GM19324 (cell line): ENCODE data around the gene RBBP4.
A peak's percentile ranks its signal among the peaks of the same experiment; 100 is the strongest.
"Not testable (repeated sequence)": the region's sequence is repeated elsewhere in the genome, so short reads cannot be mapped to it uniquely, and the experiment has no call there.

Experiments
- ATAC-seq: cut with Tn5 transposase; IDR thresholded peaks from one replicate; pipeline ENCODE4 v1.9.1; 2021; ENCODE audit warnings: mild to moderate bottlenecking, moderate library complexity; ENCODE audit not compliant: unreplicated experiment, low FRiP score

RBBP4 gene

DNA sequence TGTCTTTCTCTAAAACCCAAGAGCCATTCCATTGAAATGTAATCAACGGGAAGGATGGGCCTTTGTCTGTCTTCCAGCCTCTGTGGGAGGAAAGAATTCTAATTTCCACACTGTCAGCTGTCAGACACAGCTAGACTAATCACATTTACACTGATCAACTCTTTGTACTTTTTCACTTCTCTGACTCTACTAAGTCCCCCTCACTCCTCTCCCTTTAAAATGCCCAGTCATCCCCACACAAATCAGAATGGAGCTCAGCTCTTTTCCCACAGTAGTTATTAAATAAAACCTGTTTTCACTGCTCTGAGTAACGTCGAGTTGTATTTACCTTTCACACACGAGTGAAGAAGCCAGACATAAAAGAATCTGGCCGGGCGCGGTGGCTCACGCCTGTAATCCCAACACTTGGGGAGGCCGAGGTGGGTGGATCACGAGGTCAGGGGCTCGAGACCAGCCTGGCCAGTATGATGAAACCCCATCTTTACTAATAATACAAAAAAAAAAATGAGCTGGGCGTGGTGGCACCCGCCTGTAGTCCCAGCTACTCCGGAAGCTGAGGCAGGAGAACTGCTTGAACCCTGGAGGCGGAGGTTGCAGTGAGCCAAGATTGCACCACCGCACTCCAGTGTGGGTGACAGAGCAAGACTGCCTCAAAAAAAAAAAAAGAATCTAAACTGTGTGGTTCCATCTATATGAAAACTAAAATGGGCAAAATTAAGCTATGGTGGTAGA, 13.9 kb upstream of the RBBP4 start:
- no peak for ATAC-seq

DNA sequence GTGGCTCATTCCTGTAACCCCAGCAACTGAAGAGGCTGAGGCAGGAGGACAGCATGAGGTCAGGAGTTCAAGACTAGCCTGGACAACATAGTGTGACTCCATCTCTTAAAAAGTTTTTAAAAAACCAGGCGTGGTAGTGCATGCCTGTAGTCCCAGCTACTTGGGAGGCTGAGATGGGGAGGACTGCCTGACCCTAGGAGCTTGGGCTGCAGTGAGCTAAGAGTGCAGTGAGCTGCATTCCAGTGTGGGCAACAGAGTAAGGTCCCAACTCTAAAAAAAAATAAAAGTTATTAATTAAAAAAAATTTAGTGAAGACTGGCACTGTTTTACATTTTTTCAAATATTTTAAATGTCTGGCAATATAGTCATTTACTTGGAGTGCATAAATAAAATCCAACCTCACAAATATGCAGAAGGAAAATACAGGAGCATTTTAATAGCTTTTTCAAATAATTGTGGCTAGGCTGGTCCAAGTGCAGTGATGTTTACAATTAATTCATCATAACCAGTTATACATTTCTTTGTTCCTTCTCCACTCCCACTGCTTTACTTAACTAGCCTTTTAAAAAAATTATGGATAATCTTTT, 11.4 kb upstream of the RBBP4 start:
- ATAC-seq: no peak

DNA sequence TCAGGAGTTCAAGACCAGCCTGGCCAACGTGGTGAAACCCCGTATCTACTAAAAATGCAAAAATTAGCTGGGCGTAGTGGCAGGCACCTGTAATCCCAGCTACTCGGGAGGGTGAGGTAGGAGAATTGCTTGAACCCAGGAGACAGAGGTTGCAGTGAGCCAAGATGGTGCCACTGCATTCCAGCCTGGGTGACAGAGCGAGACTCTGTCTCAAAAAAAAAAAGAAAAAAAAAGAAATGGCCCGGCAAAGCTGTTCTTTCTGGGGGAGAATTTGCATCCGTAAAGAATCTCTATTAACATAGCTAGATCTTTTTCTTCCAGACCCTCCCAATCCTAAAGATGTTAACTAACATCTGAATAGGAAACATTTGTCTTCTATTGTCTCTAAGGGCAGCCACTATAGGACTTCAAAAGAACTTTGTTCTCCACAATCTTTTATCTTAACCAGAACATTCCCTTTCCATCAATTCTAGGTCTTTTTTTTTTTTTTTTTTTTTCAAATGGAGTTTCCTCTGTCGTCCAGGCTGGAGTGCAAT, 8.6 kb upstream of the RBBP4 start:
- ATAC-seq: not testable (repeated sequence)

- no peak for ATAC-seq
Measured at GRCh38 chr1:32644426-32644825, 6.6 kb upstream of the RBBP4 start.

DNA sequence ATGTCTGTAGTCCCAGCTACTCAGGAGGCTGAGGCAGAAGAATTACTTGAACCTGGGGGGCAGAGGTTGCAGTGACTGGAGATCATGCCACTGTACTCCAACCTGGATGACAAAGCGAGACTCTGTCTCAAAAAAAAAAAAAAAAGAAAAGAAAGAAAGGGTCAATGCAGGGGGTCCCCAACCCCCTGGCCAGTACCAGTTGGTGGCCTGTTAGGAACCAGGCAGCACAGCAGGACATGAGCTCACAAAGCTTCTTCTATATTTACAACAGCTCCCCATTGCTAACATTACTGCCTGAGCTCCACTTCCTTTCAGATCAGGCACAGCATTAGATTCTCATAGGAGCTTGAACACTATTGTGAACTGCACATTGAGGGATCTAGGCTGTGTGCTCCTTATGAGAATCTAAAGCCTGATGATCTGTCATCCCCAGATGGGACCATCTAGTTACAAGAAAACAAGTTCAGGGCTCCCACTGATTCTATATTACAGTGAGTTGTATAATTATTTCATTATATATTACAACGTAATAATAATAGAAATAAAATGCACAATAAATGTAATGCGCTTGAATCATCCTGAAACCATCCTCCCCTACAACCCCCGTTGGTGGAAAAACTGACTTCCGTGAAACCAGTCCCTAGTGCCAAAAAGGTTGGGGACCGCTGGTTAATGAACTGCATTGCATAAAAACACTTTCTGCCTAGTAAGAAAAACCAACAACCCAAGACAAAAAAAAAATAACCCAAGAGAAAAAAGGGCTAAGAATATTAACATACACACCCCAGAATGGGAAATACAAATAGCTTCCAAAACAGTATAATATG, 3.5 kb upstream of the RBBP4 start:
- ATAC-seq: no peak

- peak; percentile 64 for ATAC-seq
Measured at GRCh38 chr1:32650248-32650751, 708 bp upstream of the RBBP4 start, which contains the start of gene ZBTB8OS. TSS of gene ZBTB8OS (minus strand) at chr1:32650550. CDS start at chr1:32650529, 21 bp downstream.

- ATAC-seq: no peak
Measured at GRCh38 chr1:32651461-32652073, 559 bp downstream of the RBBP4 start.

DNA sequence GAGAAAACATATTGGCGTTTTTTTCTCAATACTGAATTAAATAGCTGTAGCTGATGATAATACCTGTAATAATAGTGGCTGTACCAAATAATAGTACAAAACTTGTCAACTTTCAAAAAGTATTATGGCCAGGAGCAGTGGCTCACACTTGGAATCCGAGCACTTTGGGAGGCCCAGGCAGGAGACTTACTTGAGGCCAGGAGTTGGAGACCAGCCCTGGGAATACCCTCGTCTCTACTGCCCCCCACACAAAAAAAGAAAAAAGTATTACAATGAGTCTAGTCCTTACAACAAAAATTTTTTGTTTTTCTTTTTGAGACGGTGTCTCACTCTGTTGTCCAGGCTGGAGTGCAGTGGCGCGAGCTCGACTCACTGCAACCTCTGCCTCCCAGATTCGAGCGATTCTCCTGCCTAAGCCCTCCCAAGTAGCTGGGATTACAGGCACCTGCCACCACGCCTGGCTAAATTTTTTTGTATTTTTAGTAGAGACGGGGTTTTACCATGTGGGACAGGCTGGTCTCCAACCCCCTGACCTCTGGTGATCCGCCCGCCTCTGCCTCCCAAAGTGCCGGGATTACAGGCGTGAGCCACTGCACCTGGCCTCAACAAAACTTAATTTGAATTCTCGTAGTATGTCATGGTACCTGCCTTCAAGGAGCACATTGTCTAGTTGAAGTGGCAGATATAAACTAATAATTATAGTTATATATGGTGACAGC, 1.4 kb downstream of the RBBP4 start:
- no peak for ATAC-seq

GRCh38 chr1:32659581-32659980, 8.6 kb downstream of the RBBP4 start:
- ATAC-seq: no peak

- ATAC-seq: no peak
Measured at GRCh38 chr1:32665915-32666314, 14.9 kb downstream of the RBBP4 start.

GRCh38 chr1:32666901-32667566, 16.0 kb downstream of the RBBP4 start:
- no peak for ATAC-seq

GRCh38 chr1:32668716-32669115, 17.7 kb downstream of the RBBP4 start:
- ATAC-seq: not testable (repeated sequence)

GRCh38 chr1:32676945-32677344, 25.9 kb downstream of the RBBP4 start:
- no peak for ATAC-seq

- ATAC-seq: not testable (repeated sequence)
Measured at GRCh38 chr1:32679993-32680392, 29.0 kb downstream of the RBBP4 start.

DNA sequence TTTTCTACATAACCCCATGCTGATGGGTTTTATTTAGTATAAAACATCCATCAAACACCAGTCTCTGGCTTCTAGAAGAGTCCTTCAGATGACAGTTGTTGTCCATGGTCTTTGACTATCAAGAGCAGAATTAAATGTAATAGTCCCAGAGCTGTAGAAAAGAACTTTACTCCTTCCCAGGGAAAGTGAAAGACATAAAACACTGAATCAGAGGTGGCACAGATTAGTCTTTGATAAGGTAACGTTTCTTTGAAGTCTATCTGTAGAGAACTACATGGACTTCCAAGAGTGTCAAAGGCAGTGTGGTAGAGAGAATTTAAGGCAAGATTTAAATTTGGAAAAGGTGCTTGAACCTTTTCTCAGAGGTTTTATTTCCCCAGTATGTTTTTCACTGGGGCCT, 29.6 kb downstream of the RBBP4 start:
- ATAC-seq: no peak

GRCh38 chr1:32681509-32681908, 30.5 kb downstream of the RBBP4 start:
- ATAC-seq: no peak

GRCh38 chr1:32681999-32682398, 31.0 kb downstream of the RBBP4 start:
- ATAC-seq: no peak

GRCh38 chr1:32683397-32683796, 32.4 kb downstream of the RBBP4 start:
- ATAC-seq: no peak

DNA sequence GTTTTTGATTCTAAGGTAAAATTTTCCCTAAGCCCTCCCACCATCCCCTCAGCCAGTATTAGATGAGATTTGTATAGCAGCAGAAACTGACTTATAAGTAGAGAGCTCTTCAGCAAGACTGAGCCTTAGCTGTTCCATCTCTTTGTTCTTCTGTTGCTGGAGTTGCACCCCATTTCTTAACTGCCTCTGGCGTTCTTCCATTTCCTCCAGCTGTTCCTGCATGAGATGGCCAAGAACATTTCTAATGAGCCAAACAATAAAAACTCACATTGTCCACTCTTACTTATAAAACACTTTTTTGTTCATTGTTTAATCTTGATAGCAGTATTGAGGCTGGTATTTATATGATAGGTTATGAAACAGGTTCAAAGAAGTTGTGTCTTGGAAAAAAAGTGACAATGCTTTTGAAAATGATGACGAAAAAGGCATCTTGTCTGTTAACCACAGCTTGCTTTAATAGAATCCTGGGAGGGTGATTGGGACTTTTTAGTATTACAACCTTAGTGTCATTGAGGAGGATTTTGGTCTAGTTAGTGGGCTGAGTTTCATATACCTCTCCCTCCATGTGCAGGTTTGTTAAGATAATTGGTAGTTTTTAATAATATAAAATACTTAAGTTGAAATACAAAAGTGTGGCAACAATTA, 33.3 kb downstream of the RBBP4 start:
- ATAC-seq: no peak
